Smooth muscle cell (in vitro differentiated cells): ENCODE results near the gene MCF2L. TPM values are rescaled to one million over a fixed set of nuclear protein-coding genes. Genes with fewer than 3 reads are reported as not detected.

ENCODE experiments used
- DNase-seq: peaks from one replicate; lab custom pipeline; 2025; ENCODE audit not compliant: unreplicated experiment; lab: John Stamatoyannopoulos, UW
- H2AFZ ChIP-seq: fragments of 200-600 bp; sonication (generic); 2 replicates; pipeline ENCODE4 v1.6.0; 2016; ENCODE audit warnings: antibody characterized with exemption, low read depth, mild to moderate bottlenecking
- H3F3A ChIP-seq: fragments of 200-600 bp; sonication (generic); 2 replicates; pipeline ENCODE4 v1.6.0; 2017; ENCODE audit warnings: antibody characterized with exemption, low read depth
- H3K27ac ChIP-seq: fragments of 200-600 bp; sonication (generic); 2 replicates; pipeline ENCODE4 v1.5.1; 2016; ENCODE audit warnings: low read depth, mild to moderate bottlenecking
- H3K27me3 ChIP-seq: fragments of 200-600 bp; sonication (generic); 2 replicates; pipeline ENCODE4 v1.6.1; 2016; ENCODE audit warnings: low read depth, mild to moderate bottlenecking
- H3K36me3 ChIP-seq: fragments of 200-600 bp; sonication (generic); 2 replicates; pipeline ENCODE4 v1.5.1; 2016; ENCODE audit warnings: low read depth
- H3K4me1 ChIP-seq: fragments of 200-600 bp; sonication (generic); 2 replicates; pipeline ENCODE4 v1.5.1; 2016; ENCODE audit warnings: low read depth
- H3K4me2 ChIP-seq: fragments of 200-600 bp; sonication (generic); 2 replicates; pipeline ENCODE4 v1.6.0; 2016; ENCODE audit warnings: mild to moderate bottlenecking
- H3K4me3 ChIP-seq: fragments of 200-600 bp; sonication (generic); 2 replicates; pipeline ENCODE4 v1.5.1; 2016; ENCODE audit warnings: mild to moderate bottlenecking
- H3K79me2 ChIP-seq: fragments of 200-600 bp; sonication (generic); 2 replicates; pipeline ENCODE4 v1.6.0; 2016; ENCODE audit warnings: low read depth, mild to moderate bottlenecking
- H3K9ac ChIP-seq: fragments of 200-600 bp; sonication (generic); 2 replicates; pipeline ENCODE4 v1.6.0; 2016; ENCODE audit warnings: low read depth
- H3K9me3 ChIP-seq: fragments of 200-600 bp; sonication (generic); replicated peaks from 2 replicates; pipeline ENCODE4 v1.5.1; 2016; ENCODE audit warnings: low read depth
- H4K20me1 ChIP-seq: fragments of 200-600 bp; sonication (generic); 2 replicates; pipeline ENCODE4 v1.6.0; 2016; ENCODE audit warnings: low read depth
- CTCF ChIP-seq: fragments of 200-600 bp; sonication (generic); IDR thresholded peaks from 2 replicates; pipeline ENCODE4 v1.5.1; 2017; ENCODE audit warnings: borderline replicate concordance, mild to moderate bottlenecking, antibody characterized with exemption; ENCODE audit not compliant: insufficient read depth, poor library complexity, severe bottlenecking
- WGBS: methylation state at CpG from one replicate; pipeline ENCODE4 v1.1.7; 2016; ENCODE audit warnings: low lambda C conversion rate; 5-methylcytosine and 5-hydroxymethylcytosine counted together
- polyA plus RNA-seq: library from polyadenylated mRNA; unstranded; fragments of >200 nt; fragmentation: Nextera tagmentation; extraction: Ambion mirVana; gene quantifications from 2 replicates; pipeline ENCODE4 v1.2.1, GENCODE V29; 2016
- total RNA-seq: library from RNA; depleted of rRNA; stranded (reverse); fragments of >200 nt; gene quantifications from 2 replicates; pipeline ENCODE4 v1.2.3, GENCODE V29; 2014

MCF2L gene
- total and polyA plus RNA-seq, 2 experiments from 2014 or later, result 0.54 to 7.6 TPM

GRCh38 chr13:113045251-113046127 lies 76.5 kb downstream of the MCF2L start:
- Histone ChIP-seq H3K27me3 (no peaks in the 10 kb centered on the region), H3F3A (no peaks in the 10 kb centered on the region), H3K36me3 (no peaks in the 10 kb centered on the region), H3K9ac (no peak overlapping the region), H3K9me3 (no peaks in the 10 kb centered on the region), H3K4me2 (no peak overlapping the region), H4K20me1 (no peaks in the 10 kb centered on the region), H3K4me3 (no peak overlapping the region), H2AFZ (no peak overlapping the region), H3K27ac (no peak overlapping the region), H3K79me2 (no peaks in the 10 kb centered on the region), H3K4me1 (no peaks in the 10 kb centered on the region)
- DNase-seq, result no peak
- 94% methylated on average over 31 of the region's 32 CpGs for WGBS
- no peak for TF ChIP-seq CTCF

- WGBS, result 95% methylated on average over 30 of the region's 30 CpGs
- Histone ChIP-seq H3K36me3 (no peaks in the 10 kb centered on the region), H3K27ac (no peak overlapping the region), H4K20me1 (no peaks in the 10 kb centered on the region), H3K4me1 (no peaks in the 10 kb centered on the region), H3K4me3 (no peak overlapping the region), H3K27me3 (no peaks in the 10 kb centered on the region), H3K4me2 (no peak overlapping the region), H2AFZ (no peak overlapping the region), H3K79me2 (no peaks in the 10 kb centered on the region), H3K9me3 (no peaks in the 10 kb centered on the region), H3K9ac (no peak overlapping the region), H3F3A (no peaks in the 10 kb centered on the region)
- no peak for TF ChIP-seq CTCF
- no peak for DNase-seq
These were observed 77.3 kb downstream of the MCF2L start for GRCh38 chr13:113046128-113046882.

- no peaks in the 10 kb centered on the region for H3K27me3 ChIP-seq
- no peak for DNase-seq
- WGBS, result 91% methylated on average over 13 of the region's 13 CpGs
These were observed 77.8 kb downstream of the MCF2L start for GRCh38 chr13:113046883-113047244.

More at GRCh38 chr13:113046883-113047244, 77.8 kb downstream of the MCF2L start:
- no peak overlapping the region for H3K9ac ChIP-seq
- H3F3A ChIP-seq, result no peaks in the 10 kb centered on the region
- H3K79me2 ChIP-seq, result no peaks in the 10 kb centered on the region
- no peak overlapping the region for H2AFZ ChIP-seq
- H3K4me2 ChIP-seq, result no peak overlapping the region
- H3K36me3 ChIP-seq, result no peaks in the 10 kb centered on the region
- H3K4me1 ChIP-seq, result no peaks in the 10 kb centered on the region
- H4K20me1 ChIP-seq, result no peaks in the 10 kb centered on the region
- no peak overlapping the region for H3K27ac ChIP-seq
- H3K4me3 ChIP-seq, result no peak overlapping the region
- no peaks in the 10 kb centered on the region for H3K9me3 ChIP-seq
- TF ChIP-seq CTCF, result no peak
